ENCODE measurements around the gene PCBP4.

GRCh38 chr3:51943451-51944391 lies 23.5 kb downstream of the PCBP4 start:
- TF ChIP-seq POLR2A (IDR thresholded peaks at IDR 0.05; ENCODE audit: low read depth, low read length) (no peak), POLR2AphosphoS5 (IDR thresholded peaks at IDR 0.05; ENCODE audit: low read depth, low read length) (no peak)
